B cell (primary cell): ENCODE data around the gene CAMK2B.

Source experiments
- CTCF ChIP-seq: fragments of 200-600 bp; IDR thresholded peaks from one replicate; pipeline ENCODE4 v1.8.0; 2022; ENCODE audit warnings: antibody characterized with exemption, mild to moderate bottlenecking
- EZH2 ChIP-seq: IDR thresholded peaks from 2 replicates; pipeline ENCODE4 v1.6.1; 2012; ENCODE audit warnings: borderline replicate concordance, low read depth, mild to moderate bottlenecking, moderate library complexity, low read length; ENCODE audit not compliant: insufficient read depth, poor library complexity, severe bottlenecking

- TF ChIP-seq CTCF (no peak), EZH2 (no peak)
Measured at GRCh38 chr7:44281811-44282600, 43.4 kb downstream of the CAMK2B start.
